Astrocyte (in vitro differentiated cells and primary cell): ENCODE data around the gene HPSE2.

Experiments used
- CTCF ChIP-seq: IDR thresholded peaks from 2 replicates; pipeline ENCODE4 v1.5.1; 2011; ENCODE audit warnings: low read depth, mild to moderate bottlenecking, inconsistent platforms, low read length, moderate library complexity; ENCODE audit not compliant: insufficient read depth
- EZH2 ChIP-seq: IDR thresholded peaks from 2 replicates; pipeline ENCODE4 v1.6.1; 2012; ENCODE audit warnings: mild to moderate bottlenecking, low read length, inconsistent platforms; ENCODE audit not compliant: insufficient read depth

GRCh38 chr10:98560565-98560964 lies 675.1 kb downstream of the HPSE2 start:
- TF ChIP-seq CTCF: no peak
- TF ChIP-seq EZH2: no peak
